Activated CD8-positive, alpha-beta memory T cell treated with anti-CD3 and anti-CD28 coated beads, Interleukin-2, amount 50 U/mL, for 24 hours (primary cell): Measurements from ENCODE around the gene LRRC75B.
"Not testable (repeated sequence)": the region's sequence is repeated elsewhere in the genome, so short reads cannot be mapped to it uniquely, and the experiment has no call there.

ENCODE experiments used
- DNase-seq: peaks from one replicate; pipeline ENCODE4 v3.0.0-alpha.2; 2020; ENCODE audit errors: extremely low read depth

The LRRC75B gene

GRCh38 chr22:24553597-24554312, 39.1 kb downstream of the LRRC75B start:
- no peak for DNase-seq

GRCh38 chr22:24552503-24553286, 40.2 kb downstream of the LRRC75B start:
- not testable (repeated sequence) for DNase-seq

GRCh38 chr22:24550902-24551435, 41.9 kb downstream of the LRRC75B start:
- no peak for DNase-seq

DNA sequence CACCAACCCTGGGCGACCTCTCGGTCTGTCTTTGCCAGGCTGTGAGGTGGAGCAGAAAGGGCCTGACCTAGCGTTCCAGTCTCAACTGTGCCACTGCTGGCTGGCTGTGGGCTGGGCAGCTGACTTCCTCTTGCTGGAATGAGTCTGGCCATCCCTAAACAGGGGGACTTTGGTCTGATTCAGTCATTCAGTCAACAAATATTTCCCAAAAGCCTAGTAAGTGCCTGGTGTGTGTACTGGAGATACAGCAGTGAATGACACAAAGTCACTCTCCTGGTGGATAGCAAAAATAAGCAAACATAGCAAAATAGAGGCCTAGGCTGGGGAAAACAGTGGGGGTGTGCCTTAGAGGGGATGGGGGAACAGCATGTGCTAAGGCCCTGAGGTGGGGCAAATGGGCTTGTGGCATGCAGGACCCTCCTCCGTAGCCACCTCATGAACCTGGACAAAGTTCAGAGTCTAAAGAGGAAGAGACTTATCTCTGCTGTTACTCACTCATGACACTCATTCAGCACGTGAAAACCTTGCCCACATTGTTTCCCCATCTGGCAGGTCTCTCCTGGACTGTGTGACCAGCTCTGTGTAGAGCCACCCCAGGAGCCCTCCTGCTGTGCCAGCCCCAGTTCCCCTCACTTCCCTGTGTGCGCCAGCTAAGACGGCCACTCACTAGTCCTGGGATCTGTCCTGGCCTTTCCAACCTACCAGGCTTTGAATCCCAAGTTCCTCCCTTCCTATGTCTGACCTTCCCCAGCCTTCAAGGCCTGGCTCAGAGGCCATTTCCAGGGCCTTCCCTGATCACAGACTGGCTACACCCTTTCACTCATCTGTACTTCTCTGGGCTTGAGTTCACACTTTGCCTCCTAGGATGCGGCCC, 42.6 kb downstream of the LRRC75B start:
- DNase-seq = no peak

DNA sequence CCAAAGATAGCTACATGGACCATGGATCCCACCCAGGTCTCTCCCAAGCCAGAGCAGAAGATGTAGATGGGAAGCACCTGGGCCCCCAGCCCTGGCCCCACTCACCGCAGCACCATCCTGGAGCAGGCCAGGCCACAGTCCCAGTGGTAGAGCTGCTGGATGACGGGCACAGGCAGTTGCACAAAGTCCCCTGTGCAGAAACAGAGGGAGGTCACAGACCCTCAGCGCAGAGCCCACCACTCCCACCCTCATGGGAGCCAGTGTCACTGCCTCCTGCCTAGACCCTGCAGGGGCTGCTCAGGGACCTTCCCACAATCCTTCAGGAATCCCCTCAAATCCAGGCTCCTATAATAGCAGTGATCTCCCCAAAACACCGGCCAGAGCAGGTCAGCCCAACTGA, 44.1 kb downstream of the LRRC75B start:
- DNase-seq = no peak

GRCh38 chr22:24543679-24544243, 49.1 kb downstream of the LRRC75B start:
- DNase-seq = no peak

DNA sequence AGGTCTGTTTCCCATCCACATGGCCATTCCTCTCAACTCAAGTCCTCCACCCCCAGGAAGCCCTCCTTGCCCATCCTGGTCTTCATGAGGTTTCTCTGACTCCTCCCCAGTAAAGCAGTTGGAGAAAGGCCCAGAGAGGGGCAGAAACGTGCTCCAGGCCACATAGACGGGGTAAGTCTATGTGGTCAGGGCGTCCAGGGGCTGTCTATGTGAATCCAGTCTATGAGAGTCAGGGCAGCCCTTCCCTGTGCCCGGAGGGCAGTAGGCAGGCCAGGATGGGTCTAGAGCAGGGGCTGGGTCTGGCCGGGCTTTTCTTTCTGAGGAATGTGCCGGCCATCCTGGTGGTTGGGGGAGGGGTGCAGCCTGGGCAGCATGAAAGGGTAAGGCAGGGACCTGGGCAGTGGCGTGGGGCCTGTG, 49.7 kb downstream of the LRRC75B start:
- DNase-seq = no peak

- no peak for DNase-seq
These were observed 50.2 kb downstream of the LRRC75B start for GRCh38 chr22:24542641-24543040.

- DNase-seq = no peak
These were observed 51.0 kb downstream of the LRRC75B start for GRCh38 chr22:24541681-24542515.

DNA sequence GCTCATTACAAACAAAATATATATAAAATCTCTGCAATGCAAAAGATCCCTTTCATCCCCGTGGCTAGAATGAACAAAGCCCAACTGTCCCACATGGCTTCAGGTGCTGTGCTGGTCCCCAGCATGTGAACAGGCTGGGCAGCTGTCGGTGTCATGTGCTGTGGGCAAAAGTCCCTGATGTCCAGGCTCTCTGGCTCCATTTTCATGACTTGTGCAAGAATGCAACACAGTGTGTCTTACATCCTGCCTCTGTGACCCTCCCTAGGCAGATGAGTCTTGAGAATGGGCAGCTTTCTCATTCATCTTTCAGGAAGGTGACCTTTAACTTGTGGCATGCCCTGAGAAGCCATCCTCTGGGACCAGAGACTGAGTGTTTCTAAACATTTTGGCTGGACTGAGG, 52.4 kb downstream of the LRRC75B start:
- DNase-seq = no peak

DNA sequence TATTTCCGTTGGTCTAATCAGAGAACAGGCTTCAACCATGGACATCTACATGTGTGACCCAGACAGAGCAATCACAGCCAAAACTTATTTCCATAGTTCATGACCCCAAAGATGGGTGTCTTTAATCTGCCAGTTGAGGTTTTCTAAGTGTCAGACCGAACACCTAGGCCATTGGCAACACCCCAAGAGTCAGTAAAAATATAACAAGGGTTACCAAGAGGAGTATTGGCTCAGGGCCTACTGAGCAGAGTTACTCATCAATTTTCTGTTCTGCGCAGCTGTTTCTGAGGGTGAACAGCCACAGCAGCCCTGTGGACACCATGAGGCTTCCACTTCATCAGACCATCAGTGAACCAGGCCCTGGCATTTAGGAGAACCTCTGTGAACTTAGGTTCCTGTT, 56.8 kb downstream of the LRRC75B start:
- DNase-seq = no peak
